Measurements from ENCODE around the gene FAM170B.

GRCh38 chr10:49177391-49178355 is 43.9 kb upstream of the FAM170B start:
- TF ChIP-seq CTCF (IDR thresholded peaks at IDR 0.05) (no peak), POLR2A (IDR thresholded peaks at IDR 0.05) (no peak)

Measured in testis (tissue), 2 donors.